8988T (cell line): ENCODE data around the gene CYTH3.
"Not testable (repeated sequence)": the region's sequence is repeated elsewhere in the genome, so short reads cannot be mapped to it uniquely, and the experiment has no call there.

ENCODE experiments used
- DNase-seq: peaks from one replicate; pipeline ENCODE4 v3.0.0; 2011

Gene CYTH3

DNA sequence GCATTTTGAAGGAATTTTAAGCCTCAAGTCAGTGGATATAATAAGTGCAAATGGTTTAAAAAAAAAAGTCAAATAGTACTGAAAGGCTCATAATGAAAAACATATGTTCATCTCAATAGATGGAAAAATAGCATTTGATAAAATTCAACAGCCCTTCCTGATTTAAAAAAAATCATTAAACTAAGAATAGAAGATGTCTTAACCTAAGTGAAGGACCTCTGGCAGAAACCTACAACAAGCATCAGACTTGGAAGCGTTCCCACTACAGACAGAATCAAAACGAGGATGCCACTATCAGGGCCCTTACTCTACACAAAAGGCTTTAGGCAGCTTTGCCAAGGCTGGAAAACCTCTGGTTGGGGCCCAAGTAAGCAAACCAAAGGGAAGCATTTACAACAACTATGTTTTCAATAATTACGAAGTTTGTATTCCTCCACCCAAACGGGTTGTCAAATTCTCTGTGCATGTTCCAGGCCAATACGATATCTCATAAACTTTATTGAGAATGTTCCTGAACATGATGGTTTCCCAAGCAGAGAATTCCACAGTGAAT is 45.1 kb downstream of the CYTH3 start:
- no peak for DNase-seq

DNA sequence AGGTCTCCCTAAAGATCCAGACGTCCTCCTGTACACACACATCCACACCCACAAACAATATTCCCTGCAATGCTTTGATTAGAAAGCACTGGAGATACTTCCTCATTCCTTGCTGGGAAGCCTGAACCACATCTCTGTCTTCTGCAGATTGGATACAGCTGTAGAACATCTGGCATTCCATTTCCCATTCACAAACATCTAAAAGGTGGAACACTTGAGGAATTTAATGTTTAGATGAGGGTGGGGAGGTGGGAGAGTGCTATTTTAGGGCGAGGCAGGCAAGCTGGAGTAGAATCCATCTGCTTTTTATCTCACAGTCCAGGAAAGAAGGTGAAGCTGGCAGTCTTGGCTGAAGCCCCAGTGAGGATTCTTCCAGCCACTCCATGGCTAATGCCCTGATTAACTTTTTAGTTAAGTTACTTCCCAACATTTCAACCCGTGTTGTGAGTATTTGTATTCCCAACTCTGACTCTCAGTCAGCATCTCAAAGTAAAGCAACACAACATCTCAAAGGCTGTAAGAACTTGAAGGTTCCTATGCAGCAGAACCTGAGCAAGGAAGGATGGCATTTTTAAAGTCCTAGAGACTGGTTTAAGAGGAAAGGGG is 46.1 kb downstream of the CYTH3 start:
- DNase-seq, result no peak

DNA sequence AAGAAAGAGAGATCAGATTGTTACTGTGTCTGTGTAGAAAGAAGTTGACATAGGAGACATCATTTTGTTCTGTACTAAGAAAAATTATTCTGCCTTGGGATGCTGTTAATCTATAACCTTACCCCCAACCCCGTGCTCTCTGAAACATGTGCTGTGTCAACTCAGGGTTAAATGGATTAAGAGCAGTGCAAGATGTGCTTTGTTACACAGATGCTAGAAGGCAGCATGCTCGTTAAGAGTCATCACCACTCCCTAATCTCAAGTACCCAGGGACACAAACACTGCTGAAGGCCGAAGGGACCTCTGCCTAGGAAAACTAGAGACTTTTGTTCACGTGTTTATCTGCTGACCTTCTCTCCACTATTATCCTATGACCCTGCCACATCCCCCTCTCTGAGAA is 49.0 kb downstream of the CYTH3 start:
- not testable (repeated sequence) for DNase-seq

DNA sequence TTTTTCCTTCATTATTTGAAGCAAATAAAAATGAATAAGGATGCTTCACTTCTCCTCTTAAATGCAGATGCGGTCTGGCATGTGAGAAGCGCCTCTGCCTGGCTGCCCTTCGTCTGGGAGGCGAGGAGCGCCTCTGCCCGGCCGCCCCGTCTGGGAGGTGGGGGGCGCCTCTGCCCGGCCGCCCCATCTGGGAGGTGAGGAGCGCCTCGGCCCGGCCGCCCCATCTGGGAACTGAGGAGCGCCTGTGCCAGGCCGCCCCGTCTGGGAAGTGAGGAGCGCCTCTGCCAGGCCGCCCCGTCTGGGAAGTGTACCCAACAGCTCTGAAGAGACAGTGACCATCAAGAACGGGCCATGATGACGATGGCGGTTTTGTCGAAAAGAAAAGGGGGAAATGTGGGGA is 49.4 kb downstream of the CYTH3 start:
- DNase-seq, result not testable (repeated sequence)

DNA sequence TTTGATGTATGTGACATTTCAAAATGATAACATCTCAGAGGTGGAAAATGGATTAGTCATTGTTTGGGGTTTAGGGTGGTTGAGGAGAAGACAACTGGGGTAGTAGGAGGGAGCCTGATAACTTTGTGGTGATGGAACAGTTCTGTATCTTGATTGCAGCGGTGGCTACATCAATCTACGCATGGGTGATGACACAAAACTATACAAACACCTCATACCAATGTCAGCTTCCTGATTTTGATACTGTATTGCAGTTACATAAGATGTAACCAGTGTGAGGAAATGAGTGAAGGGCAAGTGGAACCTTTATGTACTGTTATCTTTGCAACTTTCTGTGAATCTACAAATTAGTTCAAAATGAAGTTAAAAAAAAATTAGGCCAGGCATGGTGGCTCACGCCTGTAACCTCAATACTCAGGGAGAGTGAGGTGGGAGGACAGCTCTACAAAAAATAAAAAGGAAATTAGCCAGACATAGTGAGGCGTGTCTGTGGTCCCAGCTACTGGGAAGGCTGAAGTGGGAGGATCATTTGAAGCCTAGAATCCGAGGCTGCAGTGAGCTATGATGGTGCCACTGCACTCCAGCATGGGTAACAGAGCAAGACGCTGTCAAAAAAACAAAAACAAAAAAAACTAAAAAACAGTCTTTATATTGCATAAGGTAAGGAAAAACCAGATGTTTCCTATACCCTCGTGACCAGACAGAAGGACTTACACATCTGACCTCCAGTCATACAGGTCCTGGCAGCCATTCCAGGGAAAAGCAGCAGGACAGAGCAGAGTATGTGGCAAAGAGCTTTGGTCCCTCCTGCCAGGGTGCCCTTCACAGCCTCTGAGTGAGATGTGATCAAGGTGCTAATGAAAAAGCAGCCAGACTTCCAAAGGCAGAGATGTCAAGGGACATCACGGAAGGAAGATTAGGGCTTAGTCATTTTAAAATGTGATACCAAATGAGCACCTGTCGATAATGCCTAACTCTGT is 50.8 kb downstream of the CYTH3 start:
- no peak for DNase-seq

DNA sequence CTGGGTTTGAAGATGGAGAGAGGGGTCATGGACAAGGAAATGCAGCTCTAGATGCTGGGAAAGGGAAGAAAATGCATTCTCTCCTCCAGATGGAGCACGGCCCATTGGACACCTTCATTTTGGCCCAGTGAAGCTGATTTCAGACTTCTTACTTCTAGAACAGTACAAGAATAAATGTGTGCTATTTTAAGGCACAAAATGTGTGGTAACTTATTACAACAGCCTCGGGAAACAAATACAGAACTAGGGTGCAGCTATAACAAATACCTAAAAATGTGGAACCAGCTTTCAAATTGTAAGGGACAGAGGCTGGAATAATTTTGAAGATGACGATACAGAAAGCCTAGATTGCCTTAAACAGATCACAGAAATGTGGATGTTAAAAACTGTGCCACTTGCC is 54.1 kb downstream of the CYTH3 start:
- DNase-seq, result no peak

DNA sequence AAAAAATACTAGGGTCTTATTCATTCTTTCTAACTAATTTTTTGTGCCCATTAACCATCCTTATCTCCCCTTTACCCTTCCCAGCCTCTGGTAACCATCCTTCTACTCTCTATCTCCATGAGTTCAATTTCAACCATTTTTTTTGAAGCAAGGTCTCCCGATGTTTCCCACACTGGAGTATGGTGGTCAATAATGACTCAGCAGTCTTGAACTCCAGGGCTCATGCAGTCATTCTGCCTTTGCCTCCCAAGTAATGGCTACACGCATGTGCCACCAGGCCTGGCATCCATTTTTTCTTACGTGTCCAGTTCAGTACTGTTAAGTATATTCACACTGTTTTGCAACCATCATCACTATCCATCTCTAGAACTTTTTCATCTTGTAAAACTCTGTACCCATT is 60.4 kb downstream of the CYTH3 start:
- DNase-seq, result no peak

DNA sequence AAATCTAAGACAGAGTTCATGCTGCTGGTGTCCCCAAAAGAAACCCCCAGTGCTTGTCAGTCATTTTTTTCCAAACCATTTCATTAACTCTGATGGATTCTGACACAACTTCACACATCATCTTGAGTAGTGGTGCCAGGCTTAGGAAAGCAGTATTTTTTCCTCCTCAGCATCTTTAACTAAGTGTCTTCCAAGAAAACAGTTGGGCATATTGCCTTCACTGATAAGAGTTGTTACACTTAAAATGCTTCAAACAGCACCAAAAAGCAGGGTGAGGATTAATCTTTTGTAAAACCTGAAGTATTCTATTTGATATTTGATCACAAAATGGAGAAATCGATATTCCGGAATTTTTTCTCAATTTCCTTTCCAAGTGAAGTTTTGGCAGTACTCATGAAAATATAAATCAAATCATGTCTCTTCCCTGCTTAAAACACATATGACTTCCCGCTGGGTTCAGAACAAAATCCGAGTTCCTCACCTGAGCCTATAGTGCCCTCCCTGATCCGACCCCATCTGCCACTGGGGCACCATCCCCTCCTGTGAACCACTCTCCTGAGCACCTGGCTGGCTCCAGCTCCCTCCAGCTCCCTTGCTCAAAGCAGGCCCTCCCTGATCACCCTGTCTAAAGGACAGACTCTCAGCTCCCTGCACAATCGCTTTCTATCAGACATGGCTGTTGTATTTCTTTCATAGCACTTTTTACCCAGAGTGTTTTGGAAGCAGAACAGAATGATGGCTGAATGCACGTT is 61.6 kb downstream of the CYTH3 start:
- no peak for DNase-seq

DNA sequence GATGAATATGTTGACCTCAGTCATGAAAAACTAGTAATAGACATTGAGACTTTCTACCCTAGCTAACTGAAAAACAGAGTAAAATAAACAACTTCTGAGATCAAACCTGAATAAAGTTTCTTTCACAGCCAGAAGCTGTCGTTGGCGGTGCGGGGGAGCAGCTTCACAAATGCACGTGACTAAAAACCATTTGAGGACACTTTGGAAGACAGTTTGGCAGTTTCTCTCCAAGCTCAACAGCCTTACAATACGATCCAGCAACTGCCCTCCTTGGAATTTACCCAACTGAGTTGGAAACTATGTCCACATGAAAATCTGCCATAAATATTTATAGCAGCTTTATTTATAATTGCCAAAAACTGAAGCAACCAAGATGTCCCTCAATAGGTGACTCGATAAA is 63.1 kb downstream of the CYTH3 start:
- DNase-seq, result no peak

DNA sequence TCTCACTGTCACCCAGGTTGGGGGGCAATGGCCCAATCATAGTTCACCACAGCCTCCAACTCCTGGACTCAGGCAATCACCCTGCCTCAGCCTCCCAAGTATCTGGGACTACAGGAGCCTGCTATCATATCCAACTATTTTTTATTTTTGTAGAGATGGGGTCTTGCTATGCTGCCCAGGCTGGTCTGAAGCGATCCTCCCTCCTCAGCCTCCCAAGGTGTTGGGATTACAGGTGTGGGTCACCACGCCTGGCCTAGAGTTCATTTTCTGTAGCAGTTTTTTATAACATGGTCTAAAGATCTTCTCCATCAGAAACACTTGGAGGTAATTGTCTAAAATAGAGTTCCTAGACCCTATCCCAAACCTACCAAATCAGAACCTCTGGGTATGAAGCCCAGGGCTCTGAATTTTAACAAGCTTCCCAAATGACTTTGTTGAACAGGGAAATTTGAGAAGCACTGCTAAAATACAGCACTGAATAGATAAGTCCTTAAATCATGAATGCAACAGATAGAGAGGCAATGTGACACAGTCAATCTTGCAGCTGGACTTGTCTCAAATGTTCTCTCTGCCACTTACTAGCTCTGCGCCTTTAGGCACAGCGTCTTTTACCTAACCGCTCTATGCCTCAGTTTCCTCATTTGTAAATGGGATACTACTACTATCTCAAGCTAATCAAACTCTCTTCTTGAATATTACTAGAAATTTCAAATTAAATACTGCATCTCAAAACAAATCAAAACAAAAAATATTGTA is 63.7 kb downstream of the CYTH3 start:
- no peak for DNase-seq

DNA sequence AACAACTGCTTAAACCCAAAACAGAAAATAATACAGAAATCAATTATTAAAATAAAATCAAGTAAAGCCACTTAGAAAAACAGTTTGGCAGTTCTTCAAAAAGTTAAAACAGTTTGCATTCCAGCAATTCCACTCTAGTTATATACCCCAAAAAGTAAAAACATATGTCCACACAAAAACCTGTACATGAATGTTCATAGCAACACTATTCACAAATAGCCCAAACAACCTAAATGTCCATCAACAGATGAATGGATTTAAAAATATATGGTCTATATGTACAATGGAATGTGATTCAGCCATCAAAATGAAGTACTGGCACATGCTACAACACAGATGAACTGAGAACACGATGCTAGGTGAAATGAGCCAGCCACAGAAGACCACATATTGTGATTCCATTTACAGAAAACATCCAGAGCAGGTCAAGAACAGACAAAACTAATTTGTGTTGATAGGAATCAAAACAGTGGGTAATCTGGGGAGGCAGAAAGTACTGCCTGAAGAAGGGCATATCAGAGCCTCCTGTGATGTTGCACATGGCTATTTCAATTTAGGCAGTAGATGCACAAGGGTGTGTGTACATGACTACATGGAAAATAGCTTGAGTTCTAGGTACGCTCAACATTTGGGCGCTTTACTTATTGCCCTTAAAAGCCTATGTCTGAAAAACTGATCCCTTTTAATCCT is 66.3 kb downstream of the CYTH3 start:
- no peak for DNase-seq

DNA sequence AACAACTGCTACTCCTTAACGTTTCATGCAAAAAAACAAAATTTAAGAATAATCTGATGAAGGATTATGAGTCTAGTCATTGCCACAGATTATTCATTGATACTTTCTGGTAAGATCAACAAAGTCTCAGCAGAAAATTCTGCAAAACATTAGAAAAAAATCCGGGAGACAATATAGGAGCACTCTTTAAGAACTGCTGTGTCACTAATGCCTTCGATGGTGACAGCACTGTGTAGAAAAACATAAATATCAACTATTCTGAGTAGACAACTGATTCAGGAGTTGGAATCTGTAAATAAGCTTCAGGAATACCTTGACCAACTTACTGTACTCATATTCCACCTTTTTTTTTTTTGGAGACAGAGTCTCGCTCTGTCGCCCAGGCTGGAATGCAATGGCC is 69.0 kb downstream of the CYTH3 start:
- no peak for DNase-seq

DNA sequence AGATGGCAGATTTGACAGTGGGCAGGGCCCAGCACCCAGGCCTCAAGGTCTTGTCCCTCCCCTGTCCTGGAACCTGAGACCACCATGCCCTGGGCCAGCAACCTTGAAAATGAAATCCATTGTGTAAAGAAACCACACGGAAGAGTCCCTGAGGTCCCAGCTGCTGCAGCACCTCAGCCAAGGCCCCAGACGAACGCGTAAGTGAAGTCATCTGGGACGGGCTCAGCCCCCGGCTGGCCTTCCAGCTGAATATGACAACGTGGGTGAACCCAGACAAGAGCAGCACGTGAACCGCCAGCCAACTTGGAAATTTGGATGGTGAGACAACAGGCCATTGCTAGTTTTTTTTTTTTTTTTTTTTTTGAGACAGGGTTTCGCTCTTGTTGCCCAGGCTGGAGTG is 70.3 kb downstream of the CYTH3 start:
- DNase-seq, result no peak

DNA sequence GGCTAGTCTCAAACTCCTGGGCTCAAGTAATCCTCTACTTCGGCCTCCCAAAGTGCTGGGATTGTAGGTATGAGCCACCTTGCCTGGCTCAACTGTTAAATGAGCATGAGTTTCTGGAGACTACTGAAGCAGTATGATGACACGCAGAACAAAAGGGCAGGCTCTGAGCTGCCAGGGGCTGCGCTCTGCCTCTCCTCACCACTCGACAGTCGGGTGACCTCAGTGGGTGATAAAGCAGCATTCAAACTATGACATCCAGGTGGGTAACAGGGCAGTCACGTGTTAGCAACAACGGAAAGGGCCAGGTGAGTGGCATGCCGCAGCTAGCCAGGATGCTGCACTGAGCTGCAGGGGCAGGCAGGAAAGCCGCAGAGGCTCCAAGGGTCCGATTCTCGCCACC is 71.5 kb downstream of the CYTH3 start:
- DNase-seq, result no peak

DNA sequence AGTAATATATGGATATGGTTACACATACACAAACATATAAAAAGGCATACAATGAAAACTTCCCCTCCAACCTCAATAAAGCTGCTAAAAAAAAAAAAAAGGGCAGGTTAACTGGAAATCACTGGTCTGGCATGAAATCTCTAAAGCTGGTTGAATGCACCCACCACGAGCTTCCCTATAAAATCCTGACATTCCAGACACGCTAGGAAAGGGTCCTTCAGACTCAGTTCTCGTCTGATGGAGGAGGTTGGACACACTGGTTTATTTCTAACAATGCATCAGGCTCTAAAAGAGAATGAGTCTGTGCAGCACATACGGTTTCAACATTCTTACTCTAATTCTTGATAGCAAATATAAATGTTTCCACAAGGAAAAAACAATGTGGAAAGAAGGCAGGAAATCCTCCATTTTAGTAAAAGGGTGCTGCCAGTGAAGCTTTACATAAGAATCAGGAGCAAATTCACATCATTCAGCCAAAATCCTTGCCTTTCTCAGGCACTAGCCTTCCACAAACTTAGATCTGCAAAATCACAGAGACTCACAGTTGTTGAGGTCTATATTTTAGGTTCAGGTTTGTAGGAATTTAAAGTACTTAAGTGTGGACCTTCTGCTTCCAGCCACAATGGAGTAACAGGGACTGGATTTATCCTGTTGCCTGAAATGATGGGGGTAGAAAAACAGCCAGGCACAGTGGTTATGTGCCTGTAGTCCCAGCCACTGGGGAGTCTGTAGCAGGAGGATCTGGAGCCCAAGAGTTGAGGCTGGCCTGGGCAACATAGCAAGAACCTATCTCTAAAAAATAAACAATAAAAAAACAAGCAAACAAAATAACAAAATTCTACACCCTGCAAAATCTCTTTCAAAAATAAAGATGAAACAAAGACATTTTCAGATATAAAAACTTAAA is 73.5 kb downstream of the CYTH3 start:
- no peak for DNase-seq

DNA sequence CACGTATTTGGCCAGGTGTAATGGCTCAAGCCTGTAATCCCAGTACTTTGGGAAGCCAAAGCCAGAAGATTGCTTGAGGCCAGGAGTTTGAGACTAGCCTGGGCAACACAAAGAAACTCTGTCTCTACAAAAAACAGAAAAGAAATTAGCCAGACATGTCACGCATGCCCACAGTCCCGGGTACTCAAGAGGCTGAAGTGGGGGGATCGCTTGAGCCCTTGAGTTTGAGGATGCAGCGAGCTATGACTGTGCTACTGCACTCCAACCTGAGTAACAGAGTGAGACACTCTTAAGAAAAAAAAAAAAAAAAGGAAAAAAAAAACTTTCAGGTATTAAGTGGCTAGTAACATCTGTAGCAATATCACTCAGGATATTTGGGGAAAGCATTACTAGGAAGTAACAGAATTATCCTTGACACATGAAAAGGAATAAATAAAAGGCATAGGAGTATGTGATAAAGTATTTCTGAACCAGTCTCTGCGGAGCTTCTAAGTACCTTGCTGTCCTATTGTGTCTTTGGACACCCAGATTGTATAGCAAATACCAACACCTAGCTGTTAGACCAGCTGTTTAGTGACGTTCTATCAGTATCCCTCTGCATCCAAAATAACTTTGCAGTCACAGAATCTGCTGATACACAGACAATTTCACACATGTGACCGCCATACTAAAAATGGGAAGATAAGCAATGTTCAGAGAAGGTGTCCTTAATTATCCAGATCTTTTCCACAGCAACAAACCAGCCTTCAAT is 74.4 kb downstream of the CYTH3 start:
- no peak for DNase-seq

DNA sequence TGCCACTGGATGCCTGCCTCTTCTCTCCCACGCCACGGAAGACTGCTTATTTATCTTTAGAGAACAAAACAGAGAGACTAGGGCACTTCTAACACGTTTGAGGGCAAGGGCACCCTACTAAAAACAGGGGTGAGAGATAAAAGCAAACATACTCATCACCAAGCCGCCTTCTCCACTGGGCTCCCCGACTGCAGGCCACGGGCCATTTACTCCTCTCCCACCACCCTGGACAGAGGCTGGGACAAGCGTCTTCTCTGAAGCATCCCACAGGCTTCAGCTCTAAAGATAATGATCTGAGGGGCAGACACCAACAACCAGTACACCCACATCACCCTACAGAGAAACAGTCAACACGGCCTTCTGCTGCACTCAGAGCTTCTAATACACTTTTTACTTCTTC is 78.7 kb downstream of the CYTH3 start:
- DNase-seq, result no peak

DNA sequence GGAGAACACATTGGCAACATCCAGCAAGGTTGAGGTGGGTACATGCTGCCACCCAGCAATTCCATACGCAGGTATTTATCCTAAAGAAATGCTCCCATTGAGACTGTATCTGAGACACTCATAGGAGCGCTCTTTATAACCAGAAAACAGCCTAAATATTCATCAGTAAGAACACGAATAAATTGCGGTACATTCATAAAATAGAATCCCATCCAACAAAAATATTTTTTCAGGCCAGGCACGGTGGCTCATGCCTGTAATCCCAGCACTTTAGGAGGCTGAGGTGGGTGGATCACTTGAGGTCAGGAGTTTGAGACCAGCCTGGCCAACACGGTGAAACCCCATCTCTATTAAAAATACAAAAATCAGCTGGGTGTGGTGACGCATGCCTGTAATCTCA is 81.9 kb downstream of the CYTH3 start:
- not testable (repeated sequence) for DNase-seq

DNA sequence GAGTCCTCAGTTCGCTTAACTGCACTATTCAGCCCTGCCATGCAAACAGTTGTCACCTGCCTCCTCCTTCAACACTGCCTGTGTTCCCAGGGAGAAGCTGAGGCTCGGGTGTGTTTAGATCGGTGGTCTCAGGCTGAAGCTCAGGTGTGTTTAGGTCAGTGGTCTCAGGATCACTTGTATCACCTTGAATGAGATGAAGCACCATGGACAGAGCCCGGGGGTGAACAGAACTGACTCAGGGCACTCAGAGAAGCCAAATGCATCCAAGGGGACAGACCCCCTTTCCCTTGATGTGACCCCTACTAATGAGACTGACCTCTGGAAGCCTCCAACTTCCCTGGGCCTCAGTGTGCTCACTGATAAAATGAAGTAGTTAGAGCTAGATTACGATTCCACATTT is 84.0 kb downstream of the CYTH3 start:
- no peak for DNase-seq

DNA sequence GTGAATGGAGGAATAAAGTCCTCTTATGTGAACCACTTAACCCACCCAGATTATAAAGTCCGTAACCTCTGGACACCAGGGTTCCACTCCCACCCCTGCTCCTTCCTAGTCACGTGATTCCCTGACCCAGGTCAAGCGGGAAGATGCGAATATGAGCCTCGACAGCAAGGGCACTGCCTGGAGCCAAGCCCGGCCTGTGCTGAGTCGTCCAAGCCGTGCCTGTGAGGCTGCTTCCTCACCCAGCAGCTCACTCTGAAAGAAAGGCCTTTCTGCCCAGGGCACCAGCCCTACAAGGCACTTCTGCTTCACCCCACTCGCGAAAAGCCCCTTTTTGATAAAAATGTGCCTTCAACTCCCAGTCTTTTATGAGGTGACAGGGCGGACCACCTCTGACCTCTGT is 85.8 kb downstream of the CYTH3 start:
- DNase-seq, result no peak
